Stimulated activated CD4-positive, alpha-beta T cell treated with anti-CD3 and anti-CD28 coated beads, Interleukin-12 subunit alpha, Interleukin-12 subunit beta, amount 100 ng/mL, for 4 hours (primary cell): ENCODE results near the gene C3orf20.

ENCODE experiments used
- DNase-seq: peaks from one replicate; pipeline ENCODE4 v3.0.0-alpha.2; 2020

Gene C3orf20

GRCh38 chr3:14761121-14761672 is 86.3 kb downstream of the C3orf20 start:
- DNase-seq = no peak

- no peak for DNase-seq
These were observed 86.9 kb downstream of the C3orf20 start for GRCh38 chr3:14761866-14762265.

DNA sequence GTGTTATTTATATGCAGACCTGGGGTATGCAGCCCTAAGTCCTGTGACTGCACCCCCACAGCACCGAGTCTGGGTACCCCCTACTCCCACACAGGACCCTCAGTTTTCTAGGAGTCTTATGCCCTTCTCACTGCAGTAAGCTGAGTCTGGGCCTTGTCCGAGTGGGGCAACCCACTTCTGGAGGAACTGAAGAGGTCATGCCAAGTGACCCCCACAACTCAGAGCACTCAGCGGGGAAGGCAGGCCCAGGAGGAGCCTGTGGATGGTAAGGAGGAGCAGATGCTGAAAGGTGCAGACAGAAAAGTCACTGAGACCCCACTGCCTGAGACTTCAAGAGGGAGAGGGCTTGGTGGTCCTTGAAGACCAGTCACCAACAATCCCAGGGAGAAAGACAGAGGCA is 87.8 kb downstream of the C3orf20 start:
- no peak for DNase-seq

- DNase-seq = no peak
These were observed 89.6 kb downstream of the C3orf20 start for GRCh38 chr3:14764331-14765059.

DNA sequence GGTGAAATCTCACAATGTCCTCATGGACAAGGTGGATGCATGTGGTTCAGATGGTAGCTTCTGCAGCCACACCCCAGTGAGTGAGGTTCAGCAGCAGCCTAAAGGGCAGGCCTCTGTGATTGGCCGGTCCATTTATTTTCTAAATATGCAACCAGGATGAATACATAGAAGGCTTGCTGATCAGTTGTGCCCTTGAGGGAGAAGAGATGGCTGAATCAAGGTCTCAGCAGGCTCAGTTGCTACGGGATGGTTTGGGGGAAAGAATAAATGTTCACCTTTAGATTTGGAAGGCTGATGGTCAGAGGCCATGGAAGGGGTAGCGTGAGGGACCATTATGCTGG is 90.1 kb downstream of the C3orf20 start:
- DNase-seq = no peak

DNA sequence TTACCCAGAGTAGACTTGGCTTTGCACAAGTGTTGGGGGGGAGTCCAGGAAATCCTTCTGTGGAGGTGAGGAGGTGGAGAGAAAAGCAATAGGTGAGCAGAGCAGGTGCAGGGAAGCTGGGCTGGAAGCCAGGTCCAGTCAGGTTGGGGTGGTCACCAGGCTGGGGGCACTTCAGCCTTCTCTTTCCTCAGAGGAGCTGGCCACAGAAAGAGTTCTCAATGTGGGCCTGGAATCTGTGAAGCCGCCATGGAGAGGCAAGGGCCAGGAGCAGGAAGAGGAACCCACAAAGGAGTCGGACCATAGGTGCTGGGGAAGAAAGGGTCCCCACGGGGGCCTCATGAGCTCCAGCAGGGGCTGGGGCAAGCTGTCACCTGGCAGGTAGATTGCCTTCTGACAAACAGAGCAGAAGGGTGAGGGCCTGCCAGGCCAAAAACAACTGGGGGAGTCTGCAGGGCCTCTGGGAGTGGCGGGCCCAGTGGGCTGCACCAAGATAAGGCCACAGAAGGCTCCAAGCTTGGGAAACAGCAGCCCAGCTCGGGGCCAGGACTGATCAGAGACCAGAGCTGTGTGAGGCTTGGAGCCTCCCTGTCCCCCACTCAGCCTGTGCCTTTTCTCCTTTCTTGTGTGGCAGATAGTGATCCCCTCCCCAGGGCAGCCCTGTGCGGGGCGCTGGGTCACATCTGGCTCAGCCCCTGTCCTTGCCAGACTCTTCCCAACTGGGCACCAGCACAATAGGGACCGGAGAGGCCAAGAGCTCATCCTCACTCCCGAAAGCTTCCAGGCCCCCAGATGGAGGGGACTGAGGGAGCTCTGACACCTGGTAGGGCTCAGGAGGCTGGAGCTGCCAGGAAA is 90.9 kb downstream of the C3orf20 start:
- no peak for DNase-seq

DNA sequence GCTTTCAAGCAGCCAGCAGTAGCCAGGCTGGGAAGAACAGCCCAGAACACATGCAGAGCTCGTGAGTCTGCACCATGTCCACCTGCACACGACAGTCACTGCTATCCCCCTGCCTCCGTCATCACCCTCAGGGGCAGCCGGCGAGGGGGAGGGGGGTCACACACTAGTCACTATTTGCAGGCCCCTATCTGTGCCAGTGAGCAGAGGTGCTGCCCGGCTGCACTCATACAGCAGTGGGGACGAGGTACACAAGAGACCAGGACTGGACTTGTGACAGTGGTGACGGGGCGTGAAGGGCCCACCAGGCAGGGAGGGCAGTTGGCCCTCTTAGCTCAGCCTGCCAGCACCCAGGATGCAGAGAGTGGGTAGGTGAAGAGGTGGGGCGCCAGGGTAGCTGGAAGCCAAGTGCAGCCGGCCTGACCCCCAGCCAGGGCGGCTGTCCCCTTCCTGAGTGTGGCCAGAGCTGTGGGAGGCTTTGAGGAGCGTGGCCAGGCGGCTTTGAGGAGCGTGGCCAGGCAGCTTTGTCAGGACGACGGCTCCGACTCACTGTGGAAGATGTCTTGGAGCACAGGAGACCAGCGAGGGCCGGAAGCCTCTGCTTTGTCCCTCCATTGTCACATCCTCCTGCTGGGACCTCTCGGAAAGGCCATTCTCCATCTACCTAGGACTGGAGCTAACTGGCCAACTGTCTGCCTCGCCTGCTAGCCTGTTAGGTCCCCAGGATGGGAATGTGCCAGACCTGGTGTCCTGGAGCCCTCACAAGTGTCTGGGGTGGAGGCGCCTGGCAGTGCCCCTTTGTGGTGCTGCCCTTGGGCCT is 91.7 kb downstream of the C3orf20 start:
- DNase-seq = no peak

DNA sequence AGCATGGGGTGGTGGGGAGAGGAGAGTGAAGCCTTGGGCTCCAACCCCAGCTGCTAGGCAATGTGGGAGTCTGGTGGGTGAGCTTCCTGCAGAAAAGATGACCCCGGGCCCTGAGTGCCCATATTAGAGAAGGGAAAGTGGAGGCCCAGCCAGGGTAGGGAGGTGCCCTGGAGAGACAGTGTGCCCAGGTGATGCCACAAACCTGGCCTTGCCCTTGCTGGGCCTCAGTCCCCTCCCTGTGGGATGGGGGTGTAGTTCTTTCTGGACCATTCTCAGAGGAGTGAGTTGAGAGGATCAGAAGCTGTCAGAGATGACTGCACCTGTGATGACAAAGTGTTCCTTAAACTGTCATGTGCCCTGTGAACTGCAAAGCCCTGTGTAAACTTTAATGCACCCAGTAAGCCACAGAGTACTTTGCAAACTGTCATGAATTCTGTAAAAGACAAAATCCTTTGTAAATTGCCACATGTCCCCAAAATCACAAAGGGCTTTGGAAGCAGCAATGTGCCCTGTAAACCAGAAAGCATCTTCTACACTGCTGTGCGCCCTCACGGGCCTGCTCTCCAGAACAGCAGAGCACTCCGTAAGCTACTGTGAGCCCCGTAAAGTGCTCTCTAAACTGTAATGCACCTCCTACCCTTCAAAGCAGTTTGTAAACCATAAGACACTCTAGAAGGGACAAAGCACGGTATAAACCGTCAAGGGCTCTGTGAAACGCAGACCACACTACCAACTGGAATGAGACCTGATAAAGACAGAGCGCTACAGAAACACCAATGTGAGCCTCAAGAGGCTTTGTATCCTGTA is 92.5 kb downstream of the C3orf20 start:
- no peak for DNase-seq

DNA sequence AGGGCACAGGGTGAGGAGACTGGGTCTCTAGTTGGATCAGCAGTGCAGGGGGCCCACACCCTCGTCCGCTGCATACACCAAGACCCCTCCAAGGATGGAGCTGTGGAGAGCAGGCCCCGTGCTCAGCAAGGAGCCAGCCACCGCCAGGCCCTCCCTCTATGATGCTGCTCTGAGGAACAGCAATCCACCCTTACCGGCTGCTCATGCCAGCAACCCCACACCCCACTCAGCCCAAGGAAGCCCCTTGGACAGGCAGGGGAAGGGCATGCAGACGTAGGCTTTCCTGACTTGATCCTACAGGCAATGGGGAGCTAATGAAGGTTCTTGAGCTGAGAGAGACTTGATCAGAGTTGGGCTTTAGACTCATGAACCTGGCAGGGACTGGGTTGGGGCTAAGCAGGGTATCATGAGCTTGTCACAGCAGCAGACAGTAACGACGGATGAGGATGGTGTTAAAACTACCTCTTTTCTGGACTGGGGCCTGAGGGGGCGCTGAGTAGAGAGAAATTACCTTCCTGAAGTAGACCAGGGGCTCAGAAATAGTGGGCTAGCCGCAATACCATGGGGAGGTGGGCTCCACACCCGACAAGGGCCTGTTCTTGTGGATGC is 93.3 kb downstream of the C3orf20 start:
- DNase-seq = no peak

DNA sequence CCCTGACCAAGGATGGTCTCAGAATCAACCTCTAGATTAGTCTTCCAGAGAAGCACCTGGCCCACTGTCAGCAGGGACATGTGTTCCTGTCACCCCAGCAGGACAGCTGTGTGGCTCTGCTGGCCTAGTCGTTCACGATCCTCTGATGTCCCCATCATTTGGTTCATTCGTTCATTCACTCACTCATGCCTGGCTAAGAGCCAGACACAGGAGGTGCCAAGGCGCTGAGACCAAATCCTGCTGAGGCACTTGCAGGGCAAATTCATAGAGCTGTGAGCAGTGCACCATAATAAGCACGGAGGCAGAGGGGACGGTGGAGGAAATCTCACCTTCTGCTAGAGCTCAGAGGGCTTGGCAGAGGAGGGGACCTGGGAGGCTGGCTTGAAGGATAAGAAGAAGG is 93.9 kb downstream of the C3orf20 start:
- no peak for DNase-seq

GRCh38 chr3:14769544-14770325 is 94.8 kb downstream of the C3orf20 start:
- no peak for DNase-seq

DNA sequence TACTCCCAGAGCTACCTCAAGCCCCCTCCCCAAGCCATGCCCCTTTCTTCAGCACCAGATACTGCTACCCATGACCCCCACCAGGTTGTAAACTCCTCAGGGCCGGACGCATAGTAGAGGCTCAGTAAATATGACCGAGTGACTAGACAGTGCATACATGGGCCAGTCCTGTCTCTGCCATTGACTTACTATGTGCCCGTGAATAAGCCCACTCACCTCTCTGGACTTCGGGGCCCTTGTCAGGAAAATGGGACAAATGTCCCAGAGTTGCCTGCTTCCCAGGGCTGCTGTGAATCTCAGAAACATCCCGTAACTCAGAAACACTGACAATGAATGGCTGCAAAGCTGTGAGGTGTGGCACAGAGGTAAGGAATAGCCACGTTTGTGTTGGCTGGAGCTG is 95.7 kb downstream of the C3orf20 start:
- no peak for DNase-seq

- DNase-seq = no peak
These were observed 96.9 kb downstream of the C3orf20 start for GRCh38 chr3:14771593-14772497.

- no peak for DNase-seq
These were observed 97.7 kb downstream of the C3orf20 start for GRCh38 chr3:14772533-14773138.

GRCh38 chr3:14773281-14773680 is 98.3 kb downstream of the C3orf20 start:
- DNase-seq = no peak

GRCh38 chr3:14773691-14774128 is 98.8 kb downstream of the C3orf20 start:
- DNase-seq = no peak

DNA sequence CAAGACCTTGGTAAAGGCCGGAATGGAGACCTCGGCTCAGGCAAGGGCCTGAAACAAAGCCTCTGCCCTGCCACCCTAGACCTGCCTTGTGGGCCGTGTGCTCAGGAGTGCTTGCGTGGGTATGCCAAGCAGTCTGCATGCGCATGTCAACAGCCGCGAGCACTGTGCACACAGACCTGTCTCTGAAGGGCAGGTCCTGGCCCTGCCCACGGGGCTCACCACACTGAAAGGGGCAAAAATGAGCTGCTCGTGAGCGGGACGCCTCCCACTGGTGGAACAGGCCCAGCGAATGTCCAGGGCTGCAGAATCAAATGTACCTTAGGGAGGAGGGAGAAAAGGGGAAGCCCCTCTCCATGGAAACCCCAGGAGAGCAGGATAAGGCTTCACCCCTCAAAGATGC is 99.5 kb downstream of the C3orf20 start:
- no peak for DNase-seq

DNA sequence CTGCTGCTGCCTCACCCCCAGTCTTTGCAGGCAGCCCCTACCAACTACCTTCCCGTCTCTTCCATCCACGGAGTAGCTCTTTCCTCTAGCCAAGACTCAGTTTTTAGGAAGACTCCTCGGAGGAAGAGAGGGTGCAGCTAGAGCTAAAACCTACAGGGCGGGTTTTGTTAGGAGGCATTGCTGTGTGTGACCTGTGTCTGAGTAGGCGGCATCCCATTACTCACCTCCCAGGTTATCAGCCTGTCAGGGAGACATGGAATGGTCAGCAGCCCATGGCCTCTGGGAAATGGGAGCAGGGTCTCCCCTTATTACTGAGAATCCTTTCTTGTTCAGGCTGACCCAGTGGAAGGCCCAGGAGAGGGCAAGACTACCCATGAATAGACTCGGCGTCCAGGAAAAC is 100.1 kb downstream of the C3orf20 start:
- no peak for DNase-seq

DNA sequence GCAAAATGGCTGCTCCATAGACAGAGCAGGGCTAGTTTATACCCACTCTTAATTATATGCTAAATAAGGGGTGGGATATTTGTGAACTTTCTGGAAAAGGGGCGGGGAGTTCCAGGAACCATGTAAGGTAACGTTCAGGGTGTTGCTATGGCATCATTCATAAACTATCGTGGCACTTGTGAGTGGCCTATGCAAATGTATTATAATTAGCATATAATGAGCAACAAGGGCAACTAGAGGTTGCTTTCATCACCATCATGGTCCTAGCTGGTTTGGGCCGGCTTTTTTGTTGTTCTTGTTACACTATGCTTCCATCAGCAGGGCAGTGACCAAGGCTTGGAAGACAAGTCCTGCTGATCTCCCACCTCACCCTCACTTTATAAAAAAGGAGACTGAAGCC is 100.6 kb downstream of the C3orf20 start:
- no peak for DNase-seq
